ENCODE measurements around the gene SLC38A4.

The SLC38A4 gene

DNA sequence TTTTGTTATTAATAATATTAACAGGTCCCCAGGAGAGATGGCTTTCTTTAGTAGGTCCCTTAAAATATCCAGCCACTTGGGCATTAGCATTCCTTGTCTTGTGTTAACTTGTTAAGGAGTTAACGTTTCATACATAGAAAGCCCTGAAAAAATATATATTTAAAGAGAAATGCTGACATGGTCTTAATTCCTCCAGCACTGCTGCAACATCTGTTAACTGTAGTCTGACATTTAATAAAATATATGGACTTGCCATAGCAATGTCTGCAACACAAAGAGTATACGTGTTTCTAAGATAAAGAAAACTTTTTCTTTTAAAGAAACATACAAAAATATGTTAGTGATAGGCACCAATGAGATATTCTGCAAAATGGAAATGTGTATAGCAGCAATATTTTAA is 10.0 kb downstream of the SLC38A4 start:
- DNase-seq (ENCODE audit: low spot score), result no peak

DNA sequence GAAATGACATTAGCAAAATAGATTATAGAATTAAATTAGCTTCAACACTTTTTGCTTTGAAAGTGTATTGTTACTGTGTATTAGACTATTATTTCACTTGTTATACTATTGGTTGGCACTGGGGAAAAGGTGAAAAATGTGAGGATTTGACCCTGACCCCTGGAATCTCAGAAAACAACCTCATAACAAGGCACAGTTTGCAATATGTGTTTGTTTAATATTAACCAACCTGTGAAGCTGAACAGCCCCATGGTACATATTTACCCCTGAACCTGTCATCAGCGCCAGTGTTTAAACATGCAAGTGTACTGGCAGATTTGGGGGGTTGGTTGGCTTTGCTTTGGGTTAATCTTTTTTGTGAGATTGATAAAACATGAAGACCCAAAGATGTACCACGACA is 11.7 kb downstream of the SLC38A4 start:
- DNase-seq (ENCODE audit: low spot score), result no peak

DNA sequence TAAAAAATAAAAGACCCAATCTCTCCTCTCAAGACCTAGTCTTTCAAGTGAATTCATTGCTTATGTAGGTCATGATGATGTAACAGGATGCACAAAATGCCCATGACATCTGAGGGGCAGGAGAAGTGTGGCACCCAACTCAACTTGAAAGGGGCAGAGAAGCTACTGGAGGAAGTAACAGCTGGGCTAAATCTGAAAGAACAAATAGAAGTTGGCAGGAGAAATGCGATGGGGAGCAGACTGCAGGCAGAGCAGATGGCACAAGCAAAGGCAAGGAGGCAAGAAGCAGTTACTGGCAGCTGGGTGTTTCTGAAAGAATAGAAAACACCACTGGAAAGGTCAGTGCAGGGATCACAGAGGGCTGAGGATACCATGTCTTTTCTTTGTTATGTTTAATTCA is 14.6 kb downstream of the SLC38A4 start:
- DNase-seq (ENCODE audit: low spot score), result no peak

DNA sequence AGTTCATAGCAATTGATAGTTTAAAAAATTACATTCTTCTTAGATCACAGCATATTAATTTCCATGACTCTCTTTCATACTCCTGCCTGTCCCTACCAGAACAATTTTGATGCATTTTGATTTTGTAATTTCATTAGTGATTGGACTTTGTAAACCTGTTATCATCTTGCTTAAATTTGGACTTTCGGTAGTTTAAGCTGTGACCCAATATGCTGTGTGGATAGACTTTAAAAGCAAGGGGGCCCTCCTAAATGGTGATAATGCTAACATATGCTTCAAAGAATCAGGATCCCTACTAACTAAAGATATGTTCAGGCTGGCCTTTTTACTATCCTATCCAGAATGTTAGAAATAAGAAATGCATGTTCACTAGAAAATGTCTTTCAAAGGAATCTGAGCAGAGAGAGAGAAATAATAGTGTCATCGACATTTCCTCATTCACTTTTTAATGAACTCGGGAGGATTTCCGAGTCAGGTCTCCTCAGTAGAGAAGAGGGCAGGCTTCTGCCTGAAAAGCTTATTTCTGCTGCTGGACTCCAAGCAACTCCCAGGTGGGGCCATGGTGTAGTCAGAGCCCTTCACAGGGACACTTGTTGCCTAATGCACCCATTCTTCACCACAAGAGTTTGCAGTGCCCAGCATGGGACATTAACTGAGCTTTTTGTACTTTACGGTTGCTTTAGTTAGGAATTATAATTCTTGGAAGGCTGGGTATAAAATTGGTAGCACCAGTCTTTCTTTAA is 16.7 kb downstream of the SLC38A4 start:
- DNase-seq (ENCODE audit: low spot score), result no peak

DNA sequence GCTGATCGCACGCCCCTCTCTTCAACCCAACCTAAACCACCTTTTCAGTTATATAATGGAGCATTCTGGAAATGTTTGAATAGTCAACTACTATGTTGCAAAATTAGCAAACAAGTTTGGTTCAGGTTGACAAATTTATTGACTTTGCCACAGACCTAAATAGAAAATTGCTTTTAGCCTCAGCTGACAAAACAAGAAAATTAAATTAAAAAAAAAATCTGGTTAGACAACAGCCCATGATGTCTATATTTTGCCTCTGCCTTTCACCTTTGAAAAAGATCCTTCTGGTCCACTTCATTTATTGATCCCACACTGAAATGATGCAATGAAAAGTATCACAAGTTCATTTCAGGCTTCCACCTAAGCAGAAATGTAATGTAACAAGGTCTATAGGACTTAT is 17.5 kb downstream of the SLC38A4 start:
- DNase-seq (ENCODE audit: low spot score), result no peak

DNA sequence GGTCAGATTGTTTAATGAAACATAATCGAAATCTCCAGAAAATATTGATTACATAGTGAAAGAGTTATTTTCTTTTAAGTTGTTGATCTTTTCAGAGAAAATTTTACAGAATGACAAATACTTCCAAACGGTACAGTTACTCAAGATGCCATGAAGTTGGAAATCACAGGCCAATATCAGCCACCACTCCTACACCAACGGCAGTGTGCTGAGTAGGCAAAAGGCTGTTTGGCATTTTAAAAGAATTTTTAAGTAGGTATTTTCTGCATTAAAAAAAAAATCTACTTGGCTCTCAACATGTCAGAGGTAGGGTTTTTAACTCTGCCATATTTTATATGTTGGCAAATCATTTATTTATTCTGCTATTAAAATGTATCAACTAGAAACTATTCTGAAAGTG is 21.7 kb downstream of the SLC38A4 start:
- DNase-seq (ENCODE audit: low spot score), result no peak

DNA sequence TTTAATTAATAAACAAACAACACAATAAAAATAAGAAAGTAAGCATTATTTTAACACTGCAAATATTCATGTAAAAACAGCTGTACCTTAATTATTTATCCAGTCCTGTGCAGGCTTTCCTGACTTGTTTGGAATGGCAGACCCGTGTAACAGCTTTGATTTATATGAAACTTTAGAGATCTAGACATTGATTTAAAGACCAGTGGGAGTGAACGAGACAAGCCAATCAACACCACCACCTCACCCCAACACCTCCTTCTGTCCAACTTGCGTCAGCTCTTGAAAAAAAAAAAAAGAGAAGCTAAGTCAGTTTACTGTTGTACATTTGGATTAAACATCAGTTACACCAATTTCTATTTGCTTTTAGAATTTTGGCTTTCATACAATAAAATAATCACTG is 22.3 kb downstream of the SLC38A4 start:
- no peak for DNase-seq (ENCODE audit: low spot score)

DNA sequence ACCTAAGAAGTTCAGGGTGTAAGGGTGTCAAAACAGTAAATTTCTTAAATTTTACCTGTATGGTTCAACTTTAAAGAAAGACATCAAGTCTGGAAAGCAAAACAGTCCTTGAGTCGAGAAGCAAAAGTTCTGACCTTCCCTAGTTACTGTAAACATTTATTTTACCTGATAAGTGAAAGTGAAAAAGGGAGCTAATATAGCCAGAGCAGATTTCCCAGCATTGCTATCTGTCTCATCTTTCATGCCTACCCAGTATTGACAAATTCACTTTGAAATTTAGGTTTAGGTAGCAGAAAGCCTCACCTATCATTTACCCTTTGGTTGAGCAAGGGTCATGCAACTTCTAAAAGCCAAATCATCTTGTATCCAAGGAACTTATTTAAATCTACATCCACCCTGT is 24.5 kb downstream of the SLC38A4 start:
- no peak for DNase-seq (ENCODE audit: low spot score)

DNA sequence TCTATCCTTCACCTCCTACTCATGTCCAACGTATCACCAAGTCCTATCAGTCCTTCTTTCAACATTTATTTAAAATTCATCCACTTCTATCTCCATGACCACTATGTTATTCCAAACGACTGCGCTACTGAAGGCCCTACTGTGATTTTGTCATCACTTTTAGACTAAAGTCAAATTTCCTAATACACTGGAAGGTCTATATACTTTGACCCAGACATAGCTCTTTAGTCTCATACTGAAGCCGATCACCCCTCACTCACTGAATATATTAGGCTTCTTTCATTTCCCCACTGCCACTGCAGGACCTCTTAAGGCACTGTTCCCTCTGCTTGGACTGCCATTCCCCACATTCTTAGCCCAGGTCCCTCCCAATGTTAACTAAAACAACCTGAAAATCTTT is 25.6 kb downstream of the SLC38A4 start:
- no peak for DNase-seq (ENCODE audit: low spot score)

DNA sequence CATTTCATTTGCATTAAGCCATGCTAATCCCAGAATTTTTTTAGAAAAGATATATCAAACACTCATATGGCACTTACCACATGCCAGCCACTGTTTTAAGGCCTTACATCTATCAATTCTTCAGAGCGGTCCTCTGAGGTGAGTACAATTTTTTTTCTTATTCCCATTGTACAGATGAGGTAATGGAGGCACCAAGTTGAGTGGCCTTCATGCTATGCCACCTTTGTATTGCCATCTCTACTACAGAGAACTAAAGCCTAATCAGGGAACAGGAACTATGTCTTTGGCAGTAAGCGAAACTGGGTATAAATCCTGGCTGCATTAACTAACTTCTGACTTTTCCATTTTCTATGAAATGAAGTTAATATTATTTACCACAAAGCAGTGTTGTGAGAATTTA is 27.1 kb downstream of the SLC38A4 start:
- DNase-seq (ENCODE audit: low spot score), result no peak

DNA sequence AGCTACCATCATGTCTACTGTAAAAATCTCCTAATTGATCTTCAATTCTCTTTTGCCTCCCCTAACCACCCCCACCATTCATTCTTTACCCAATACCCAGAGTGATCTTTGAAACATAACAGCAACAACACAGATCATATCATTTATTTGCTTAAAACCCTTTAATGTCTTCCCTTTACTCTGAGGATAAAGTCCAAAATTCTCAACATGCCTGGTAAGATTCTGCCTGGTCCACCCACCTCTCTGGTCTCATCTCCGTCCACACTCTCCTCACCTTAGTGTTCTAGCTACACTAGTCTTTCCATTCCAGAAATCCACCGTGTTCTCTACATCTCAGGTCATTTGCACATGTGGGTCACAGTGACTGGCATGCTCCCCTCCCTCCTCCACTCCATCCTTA is 27.7 kb downstream of the SLC38A4 start:
- DNase-seq (ENCODE audit: low spot score), result no peak

DNA sequence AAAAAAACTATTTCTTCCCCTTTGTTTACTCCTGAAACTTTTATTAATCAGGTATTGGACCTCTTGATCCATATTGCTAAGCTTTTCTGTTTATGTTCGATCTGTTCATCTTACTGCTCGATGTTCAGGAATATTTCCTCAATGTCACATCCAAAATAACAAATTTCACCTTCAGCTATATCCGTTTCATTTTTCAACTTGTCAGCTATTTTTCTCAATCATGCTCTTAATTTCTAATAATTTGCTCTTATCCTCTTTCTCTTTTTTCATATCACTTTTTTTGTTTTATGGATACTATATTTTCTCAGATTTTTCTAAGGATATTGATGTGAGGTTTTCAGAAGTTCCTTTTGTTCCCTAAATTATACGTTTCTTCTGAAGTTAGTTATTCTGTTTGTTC is 29.8 kb downstream of the SLC38A4 start:
- no peak for DNase-seq (ENCODE audit: low spot score)

DNA sequence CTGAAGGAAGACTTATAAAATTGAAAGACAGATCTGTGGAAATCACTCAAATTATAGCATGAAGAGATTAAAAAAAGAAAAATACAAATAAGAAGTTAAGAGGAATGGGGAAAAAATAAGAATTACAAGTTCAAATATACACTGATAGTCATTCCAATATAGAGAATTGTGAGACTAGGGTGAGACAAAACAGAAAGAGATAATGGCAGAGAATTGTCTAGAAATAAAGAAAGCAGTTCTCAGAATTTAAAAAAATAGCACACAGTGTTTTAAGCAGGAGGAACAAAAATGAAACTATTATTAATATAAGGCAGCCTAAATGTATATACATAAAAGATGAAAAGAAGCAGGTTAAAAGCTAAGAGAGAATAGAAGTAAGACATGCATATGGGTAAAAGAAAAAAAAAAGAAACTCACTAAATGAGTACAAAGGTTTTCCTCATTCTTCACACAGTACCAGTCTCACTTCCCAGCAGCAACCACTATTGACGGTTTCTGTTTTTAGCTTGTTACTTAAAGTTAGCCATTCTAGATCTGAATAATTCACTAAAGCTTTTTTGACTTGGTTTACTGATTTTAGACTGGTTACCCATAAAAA is 31.1 kb downstream of the SLC38A4 start:
- no peak for DNase-seq (ENCODE audit: low spot score)

DNA sequence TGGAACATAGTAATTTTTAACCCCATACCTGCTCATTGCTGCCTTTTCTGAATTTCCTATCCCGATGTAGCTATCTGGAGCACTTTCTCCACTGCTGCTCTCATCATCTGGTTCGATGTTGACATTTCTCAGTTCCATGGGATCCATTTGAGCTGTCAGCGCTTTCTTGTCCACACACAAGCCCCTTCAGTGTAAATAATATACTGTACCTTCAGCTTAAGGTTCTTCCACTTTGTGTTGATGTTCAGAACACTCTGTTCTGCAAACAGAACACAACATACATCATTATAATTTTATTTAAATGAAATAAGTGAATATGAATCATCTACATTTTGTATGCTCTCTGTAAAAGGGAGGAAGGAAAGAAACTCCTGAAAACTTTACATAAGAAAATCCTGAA is 32.9 kb downstream of the SLC38A4 start:
- no peak for DNase-seq (ENCODE audit: low spot score)

DNA sequence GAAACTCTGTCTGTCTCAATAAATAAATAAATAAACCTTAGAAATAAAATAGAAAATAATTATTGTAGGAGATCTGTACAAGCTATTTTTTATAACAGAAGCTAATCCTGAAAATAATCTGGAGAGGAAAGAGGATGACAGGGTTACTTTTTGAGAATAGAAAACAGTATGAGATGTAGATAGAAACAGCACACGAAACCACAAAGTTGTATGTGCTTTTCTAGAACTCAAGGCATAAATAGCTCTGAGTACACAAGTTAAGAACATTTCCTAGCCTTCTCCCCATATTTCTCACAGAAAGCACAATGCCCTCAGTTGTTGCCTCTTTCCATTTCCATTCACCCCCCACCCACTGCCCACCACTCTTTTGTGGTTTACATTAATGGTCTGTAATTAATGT is 35.7 kb downstream of the SLC38A4 start:
- no peak for DNase-seq (ENCODE audit: low spot score)

DNA sequence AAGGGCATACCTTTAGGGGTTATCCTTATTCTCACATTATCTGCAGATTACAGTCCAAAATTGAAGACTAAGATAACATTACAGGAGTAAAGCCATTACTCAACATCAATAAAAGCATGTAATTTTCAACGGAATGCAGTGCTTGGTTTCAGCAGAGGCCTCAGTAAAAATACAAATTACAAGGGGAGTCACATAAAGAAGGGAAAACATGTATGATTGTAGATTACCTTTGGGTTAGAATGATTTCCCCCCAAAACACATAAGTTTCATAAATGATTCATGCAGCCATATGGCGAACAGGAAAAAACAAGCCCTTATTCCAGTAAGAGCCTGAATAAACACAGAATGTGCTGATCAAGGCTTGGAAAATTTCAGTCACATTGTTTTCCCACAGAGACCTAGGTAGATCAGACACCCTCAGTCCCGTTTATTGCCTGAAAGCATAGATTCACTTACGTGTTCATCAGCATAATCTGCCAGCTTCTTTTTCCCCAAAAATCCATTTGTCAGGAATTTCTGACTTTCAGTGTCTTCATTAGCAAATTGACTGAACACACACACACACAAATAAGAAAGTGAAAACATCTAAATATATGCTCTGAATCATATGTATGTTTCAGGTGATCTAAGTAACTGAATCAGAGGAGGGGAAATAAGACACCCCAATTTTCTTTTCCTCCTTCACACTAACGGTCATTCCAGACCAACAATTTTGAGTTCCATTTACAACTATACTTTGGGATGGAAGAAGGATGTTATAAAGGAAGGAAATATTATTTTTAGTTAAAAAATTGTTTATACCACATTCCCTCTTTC is 37.5 kb downstream of the SLC38A4 start:
- DNase-seq (ENCODE audit: low spot score), result no peak

DNA sequence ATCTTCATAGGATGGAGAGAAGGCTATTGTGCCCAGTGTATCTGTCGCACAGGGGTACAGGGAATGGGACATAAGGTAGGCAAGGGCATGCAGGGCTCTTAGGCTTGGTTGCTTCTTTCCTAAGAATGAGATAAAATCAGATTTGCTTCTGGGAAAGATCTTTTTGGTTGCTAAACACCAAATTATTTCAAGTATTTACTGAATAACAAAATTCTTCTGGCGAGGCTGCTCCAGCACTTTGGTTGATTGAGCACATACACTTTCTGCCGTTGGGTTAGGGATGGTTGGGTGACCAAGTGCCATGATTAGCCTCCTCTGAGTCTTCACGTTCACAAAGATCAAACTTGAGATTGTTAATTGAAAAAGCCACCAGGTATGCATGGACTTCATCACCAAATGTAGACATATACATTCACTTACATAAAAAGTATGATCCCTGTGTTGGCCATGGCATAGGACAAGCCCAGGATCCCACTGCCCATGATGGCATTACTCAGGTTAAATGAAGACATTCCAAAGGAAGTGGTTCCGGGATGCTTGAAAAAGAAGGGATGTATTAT is 38.2 kb downstream of the SLC38A4 start:
- DNase-seq (ENCODE audit: low spot score), result no peak

DNA sequence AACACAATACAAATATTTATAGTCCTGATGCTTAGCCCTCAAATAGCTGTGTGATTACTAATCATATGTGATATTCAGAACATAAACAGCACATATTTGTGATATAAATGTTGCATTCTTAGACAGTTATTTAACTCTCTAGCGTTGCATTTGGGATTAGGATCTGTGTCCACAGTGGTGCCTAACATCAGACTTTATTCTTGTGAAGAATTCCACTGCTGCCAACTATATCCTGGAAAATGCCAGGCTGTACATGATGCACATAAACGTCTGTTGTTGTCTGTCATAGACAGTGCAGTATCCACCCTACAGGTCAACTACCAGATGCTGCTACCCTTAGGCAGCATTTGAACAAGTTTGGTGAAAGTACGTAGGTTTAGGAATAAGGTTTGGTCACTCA is 39.0 kb downstream of the SLC38A4 start:
- peak; percentile 10 for DNase-seq (ENCODE audit: low spot score)

DNA sequence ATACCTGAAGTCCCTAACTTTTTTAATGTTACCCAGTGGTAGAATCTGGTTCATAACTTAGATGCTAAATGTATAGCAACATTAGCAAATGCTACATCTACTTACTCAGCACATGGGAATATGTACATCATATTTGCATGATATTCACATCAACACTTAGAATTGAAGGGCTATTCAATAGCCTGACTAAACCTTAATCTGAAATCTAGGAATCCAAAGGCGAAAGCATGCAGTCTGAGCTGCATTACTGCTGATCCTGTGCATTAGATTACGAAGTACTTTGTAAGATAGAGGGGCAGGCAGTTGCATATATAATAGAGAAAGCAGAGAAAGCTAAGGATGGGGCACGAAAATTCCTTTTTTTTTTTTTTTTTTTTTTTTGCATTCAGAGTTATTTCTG is 40.4 kb downstream of the SLC38A4 start:
- no peak for DNase-seq (ENCODE audit: low spot score)

DNA sequence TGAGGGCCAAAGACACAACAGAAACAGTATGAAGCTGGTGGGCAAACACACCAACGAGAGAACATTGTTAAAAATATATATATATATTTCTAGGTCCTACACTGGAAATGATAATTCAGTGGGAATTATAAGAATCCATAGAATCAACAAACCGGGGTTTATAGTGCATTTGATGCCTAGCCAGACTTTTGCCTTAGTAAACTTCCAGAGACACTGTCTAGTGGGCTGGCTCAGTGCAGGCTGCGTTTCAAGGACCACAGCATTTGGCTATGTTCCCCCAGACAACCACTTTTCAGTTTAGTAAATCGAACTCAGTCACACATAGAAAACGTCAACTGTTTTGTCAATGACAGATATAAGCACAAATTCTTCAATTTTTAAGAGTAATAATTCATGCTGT is 41.9 kb downstream of the SLC38A4 start:
- no peak for DNase-seq (ENCODE audit: low spot score)

DNA sequence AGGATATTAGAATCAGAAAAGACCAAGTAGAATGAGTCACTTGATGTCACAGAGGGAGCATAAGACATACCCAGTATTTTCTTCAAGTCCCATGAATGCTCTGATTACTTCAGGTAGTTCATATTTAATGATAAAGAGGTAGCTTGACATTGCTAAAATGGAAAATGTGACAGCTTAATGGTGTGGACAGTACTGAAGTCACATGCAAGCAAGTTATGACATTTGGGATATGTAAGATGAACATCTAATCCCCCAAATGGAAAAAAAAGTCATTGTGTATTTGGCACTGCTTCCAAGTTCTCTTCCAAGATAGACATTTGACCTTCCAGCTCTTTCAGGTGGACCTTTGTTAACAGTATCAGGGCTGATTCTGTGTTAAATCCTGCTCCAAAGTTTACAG is 45.9 kb downstream of the SLC38A4 start:
- no peak for DNase-seq (ENCODE audit: low spot score)

DNA sequence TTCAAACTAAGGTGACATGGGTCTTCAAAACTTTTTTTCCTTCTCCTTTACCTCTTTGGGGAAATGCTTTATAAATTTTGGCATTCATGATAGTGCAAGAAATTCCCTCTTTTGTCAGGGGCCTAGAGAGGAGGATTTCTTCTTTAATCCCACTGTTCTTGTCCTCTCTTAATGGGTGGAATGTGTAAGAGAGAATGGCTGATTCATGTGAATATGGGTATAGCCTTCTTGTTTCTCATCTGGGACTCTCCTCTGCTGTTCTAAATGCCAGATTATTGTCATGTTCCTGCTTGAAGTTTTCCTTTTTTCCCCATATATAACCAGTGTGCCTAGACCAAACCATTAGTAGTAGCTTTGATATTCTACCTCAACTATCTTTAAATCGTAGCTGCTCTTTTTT is 46.7 kb downstream of the SLC38A4 start:
- no peak for DNase-seq (ENCODE audit: low spot score)

DNA sequence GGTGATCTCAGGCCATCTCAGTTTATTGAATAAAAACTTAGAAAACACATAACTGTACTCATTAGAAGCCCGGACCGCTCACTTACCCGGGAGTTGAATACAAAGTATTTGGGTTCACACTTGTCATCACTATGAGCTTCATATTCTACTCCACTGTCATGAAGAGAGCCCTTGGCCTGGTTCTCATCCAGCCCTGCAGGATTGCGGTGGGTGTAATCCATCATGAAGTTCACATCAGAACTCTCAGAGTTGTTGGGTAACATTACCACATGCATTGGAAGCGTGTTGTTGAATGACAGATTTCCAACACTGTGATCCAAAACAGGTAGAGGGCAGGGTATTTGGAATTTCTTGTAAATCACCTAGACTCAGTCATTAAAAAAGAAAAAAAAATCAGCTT is 47.4 kb downstream of the SLC38A4 start:
- DNase-seq (ENCODE audit: low spot score), result no peak

Data from hepatic stellate cell (primary cell).